GM18867 (cell line): Measurements from ENCODE around the gene CRMP1.

Source experiments
- ATAC-seq: cut with Tn5 transposase; IDR thresholded peaks from one replicate; pipeline ENCODE4 v1.9.1; 2021; ENCODE audit warnings: mild to moderate bottlenecking, moderate library complexity; ENCODE audit not compliant: unreplicated experiment

The CRMP1 gene

DNA sequence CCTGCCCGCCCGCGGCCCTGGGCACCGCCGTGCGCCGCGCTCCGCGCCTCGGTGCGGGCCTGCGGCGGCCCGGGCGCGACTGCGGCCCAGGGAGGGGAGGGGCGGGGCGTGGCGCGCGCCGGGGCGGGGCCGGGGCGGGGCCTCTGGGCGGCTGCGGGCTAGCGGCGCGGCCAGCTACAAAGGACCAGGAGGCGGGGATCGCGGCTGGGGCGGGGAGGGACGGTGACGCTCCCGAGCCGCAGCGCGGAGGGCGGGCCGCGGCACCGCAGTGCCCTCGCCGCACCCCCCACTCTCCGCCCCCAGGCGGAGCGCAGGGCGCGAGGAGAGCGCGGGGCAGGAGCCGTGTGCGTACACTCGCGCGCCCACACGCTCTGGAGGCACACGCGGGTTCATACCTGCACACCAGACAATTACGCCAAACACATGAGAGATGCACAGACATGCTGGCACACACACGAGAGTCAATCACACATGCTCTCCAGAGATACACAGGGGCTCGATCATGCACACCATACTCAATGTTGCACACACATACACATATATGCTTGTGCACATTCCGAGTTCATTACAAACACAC is at the start of gene CRMP1:
Gene CRMP1 (minus strand): TSS at position 83 of the 577 bp plus-strand sequence. CDS start 117 bp downstream, outside the sequence.
- ATAC-seq, result no peak

DNA sequence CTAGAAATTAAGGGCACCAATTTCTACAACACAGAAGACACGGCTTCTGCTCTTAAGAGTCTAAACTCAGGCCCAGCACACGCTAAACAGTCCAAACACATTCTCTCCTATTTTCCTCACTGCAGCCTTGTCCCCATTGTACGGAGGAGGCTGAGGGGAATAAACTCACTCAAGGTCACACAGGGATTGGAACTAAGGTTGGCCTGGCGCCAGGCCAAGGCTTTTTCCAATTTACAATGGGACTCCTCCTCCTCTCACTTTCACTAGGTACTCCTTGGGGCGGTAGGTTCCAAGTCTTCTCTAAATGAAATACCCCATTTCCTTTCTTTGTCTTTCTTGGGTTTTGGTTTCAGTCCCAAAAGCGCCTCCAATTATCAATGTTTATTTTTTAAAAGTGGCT is 48.7 kb upstream of the CRMP1 start:
- ATAC-seq, result no peak

DNA sequence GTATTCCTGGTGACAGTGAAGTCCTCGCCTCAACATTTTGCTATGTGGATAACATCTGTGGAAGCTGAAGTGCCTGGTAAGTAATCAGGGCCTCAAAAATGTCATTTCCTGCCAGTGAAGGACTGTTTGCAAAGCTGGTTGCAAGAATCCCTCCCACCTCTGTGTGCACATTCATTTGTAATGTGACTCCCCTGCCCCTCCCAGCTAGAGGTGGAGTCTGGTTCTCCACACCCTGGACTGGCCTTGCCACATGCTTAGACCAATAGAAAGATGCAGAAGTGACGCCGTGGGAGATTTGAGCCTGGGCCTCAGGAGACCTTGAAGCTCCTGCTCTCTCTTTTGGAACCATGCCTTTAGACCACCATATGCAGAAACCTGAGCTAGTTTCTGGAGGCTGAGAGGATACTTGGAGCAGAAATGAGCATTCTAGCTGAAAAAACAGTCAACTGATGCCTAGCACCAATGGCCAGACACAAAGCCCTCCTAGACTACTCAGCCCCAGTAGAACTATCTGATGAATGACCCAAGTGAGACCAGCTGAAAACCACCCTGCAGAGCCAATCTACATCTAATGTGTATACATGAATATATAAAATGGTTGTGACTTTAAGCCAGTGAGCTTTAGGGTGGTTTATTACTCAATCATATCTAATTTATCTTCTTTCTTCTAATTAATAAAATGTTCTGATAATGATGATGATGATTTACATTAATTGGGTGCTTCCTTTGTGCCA is 47.8 kb upstream of the CRMP1 start:
- ATAC-seq, result no peak

DNA sequence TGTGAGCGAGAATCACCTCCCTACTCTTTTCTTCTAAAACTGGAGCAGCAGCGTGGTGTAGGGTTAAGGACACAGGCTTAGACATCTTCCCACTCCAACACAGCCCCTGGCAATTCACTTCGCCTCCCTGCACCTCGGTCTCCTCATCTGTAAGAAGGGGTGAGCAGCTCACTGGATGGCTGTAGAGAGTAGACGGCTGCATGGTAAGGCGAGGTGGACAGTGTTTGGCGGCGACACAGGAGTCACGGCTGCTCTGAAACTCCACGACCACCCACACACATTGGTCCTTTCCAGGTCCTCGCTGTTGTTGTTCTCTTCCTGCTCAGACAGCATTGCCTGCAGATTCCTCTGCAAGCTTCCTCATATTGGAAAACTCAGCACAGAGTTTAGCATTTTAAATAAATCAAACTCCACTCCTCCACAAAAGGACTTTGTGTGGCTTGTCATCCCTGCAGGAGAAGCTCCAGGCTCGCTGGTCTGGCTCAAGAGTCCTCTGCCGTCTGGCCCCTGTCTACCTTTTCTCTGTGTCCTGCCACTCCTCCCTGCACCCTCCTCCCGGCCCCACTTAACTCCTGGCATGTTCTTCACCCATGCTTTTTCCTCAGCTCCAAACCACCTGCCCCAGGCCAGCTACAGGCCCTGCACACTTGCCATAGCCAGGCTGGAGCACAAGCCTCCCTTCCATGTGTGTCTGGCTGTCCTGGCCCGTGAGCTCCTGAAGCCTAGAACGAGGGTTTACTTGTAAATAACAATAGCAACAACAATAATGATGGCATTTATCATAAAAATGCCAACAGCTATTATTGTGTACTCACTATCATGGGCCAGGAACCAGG is 41.3 kb upstream of the CRMP1 start:
- ATAC-seq, result no peak

DNA sequence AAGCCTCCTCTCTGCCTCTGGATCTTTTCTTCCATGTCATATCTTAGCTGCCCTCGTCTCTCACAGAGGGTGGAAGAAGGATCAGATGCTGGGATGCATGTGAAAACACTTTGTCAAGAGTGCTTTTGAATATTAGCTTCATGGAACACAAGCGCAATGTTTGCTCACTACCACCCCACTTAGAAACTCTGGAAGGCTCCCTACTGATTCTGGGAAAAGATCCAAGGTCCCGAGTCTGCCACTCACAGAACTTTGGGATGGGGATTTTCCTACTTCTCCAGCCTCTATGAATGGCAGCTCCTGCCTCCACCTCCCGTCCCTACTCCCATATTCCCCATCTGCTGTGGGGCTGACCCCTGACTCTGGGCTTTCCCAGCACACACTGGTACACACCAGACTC is 40.2 kb upstream of the CRMP1 start:
- ATAC-seq, result no peak

DNA sequence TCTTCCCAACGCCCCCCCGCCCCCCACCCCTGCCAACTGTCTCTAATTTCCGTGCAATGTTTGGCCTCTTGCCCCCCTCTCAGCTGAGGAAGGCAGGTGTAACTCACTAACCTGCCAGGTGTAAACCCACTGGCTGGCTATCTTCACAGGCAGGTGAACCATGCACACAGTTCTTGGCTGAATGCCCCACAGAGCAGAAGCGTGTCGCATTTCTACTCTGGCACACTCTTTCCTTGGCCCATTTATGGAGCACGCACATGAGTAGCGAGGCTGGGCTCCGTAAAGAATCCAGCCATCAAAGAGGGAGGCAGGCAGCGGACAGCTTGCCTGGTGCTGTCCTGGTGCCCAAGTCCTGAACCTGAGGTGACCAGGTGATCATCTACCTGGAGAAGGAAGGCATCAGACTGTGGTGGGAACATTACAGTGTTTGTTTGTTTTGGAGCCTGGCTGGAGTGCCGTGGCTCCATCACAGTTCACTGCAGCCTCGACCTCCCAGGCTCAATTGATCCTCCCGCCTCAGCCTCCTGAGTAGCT is 39.2 kb upstream of the CRMP1 start:
- ATAC-seq, result no peak

DNA sequence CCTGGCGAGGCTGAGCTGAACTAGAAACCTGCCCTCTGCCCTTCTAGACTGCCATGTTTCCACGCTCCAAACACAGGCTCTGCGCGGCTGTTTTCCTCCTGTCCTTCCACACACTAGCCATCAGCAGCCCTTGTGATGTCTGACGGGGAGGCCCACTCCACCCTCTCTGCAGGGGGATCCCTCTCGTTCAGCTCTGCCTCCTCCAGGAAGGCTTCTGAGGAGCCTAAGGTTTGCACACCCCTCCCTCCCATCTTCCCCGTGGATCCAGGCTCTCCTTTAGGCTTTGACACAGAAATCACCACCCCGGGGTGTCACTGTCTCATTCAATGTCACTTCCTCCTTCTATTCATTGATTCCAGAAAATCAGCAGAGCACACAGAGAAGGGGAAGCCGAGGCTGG is 38.6 kb upstream of the CRMP1 start:
- ATAC-seq, result no peak

DNA sequence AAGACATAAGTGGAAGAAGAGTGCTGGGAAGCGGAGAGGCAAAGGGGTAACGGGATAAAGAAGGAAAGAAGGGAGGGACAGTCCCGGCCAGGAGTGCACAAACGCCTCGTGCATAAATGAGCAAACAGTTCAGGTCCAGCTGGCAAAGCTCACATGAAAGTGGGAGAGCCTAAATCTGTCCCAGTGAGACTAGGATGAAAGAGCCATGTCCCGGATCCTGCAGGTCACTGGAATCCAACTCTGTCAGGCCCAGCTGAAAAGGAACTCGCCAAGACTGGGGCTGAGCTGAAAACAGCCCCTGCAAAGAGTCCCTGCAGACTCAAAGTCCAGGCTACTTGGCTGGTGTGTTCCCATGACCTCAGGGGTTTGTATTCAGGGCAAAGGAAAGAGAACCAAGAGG is 38.0 kb upstream of the CRMP1 start:
- ATAC-seq, result no peak

DNA sequence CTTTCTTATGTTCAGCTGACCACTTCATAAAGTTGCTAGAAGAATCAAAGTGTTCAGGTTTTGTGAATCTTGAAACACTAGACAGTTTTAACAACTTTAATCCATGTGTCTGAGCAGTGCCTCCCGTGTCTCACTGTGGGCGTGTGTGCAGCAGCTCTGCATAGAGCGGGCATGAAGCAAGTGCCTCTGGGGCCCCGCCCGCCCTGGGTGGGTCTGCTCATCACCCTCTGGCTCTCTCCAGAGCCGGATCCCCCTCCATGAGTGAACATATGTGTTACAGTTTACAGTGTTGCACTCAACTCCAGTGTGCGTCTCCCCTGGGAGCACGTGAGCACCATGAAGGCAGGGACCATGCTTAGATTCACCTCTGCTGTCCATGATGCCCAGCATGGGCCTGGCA is 37.6 kb upstream of the CRMP1 start:
- no peak for ATAC-seq

DNA sequence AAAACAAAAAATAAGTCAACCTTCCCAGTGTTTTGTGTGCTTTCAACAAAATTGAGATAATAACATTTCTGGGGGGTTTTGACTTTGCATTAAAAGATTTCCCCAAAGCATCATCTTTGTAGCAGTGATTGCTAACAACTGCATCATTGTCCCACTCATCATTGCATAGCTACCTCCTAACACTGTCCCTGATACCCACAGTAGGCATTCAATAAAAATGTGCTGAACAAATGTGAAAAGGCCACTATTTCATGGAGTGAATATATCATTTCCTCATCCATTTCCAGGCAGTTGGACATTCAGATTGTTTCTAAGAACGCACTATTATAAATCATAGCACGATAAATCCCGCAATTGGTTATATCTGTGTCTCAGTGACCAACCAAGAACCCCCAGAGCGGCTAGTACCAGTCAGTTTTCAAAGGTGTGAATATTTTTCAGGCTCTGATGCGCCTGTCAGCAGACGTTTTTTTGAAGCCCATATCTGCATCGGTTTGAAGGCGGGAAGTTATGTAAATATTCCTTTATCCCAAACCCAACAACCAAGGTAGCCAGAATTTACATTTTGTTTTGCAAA is 36.0 kb upstream of the CRMP1 start:
- ATAC-seq, result no peak

DNA sequence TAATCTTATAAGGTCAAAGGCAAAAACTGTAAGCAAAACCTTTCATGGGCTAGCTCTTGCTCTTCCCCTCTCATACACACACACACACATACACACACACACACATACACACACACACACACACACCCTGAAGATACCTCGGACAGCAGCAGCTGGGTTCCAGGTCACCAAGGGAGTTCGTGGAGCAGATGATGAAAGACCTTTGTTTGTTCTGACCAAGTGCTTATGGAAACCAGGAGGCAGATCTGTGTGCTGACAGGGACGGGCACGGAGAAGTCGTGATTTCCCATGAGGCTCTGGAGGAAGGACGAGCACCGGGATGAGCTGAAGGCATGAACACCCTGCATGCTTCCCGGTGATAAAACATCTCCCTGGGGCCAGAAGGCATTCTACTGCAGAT is 35.4 kb upstream of the CRMP1 start:
- no peak for ATAC-seq

DNA sequence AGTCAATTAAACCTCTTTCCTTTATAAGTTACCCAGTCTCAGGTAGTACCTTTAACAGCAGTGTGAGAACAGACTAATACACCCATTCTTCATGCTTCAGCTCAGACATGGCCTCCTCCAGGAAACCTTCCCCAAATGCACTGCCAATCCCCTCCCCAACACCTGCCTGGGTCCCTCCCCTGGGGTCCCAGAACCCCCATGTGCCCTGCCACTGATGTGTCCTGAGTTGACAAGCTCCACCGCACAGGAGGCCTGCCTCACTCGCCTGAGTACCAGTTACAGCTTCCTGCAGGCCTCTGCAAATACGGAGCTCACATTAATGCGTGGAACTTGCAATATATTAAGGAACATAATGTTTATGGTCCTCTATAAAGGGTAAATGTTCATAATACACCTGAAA is 34.9 kb upstream of the CRMP1 start:
- no peak for ATAC-seq

DNA sequence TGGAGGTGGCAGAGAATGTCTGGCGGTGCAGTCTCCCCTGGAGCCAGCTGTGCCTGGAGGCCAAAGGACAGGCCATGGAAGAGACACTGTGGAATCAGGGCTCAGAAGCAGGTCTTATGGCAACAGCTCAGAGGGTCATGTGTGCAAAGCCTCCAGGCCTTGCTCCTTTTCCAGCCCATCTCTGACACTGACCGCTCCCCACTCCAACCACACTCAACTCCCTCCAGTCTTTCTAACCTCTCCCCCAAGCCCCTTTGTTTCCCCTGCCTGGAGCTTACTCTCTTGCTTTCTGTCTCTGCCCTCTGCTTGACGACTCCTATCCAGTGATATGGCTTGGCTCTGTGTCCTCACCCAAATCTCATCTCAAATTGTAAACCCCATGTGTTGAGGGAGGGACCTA is 34.2 kb upstream of the CRMP1 start:
- no peak for ATAC-seq

DNA sequence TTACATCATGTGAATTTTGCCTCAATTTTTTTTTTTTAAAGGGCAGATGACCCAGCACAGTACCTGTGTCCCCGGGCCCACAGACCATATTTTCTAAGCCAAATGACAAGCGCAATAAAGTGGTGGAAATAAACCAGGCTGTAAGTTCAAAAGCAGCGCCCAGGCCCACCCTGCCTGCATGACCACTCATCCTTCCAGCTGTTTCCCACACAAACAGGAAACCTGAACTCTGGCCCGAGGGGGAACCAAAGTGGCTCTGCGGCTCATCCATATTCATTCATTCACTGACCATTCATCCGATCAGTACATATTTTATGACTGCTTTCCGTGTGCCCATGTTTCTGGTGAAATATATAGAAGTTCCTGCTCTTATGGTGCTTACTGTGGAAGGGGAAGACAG is 33.7 kb upstream of the CRMP1 start:
- no peak for ATAC-seq

DNA sequence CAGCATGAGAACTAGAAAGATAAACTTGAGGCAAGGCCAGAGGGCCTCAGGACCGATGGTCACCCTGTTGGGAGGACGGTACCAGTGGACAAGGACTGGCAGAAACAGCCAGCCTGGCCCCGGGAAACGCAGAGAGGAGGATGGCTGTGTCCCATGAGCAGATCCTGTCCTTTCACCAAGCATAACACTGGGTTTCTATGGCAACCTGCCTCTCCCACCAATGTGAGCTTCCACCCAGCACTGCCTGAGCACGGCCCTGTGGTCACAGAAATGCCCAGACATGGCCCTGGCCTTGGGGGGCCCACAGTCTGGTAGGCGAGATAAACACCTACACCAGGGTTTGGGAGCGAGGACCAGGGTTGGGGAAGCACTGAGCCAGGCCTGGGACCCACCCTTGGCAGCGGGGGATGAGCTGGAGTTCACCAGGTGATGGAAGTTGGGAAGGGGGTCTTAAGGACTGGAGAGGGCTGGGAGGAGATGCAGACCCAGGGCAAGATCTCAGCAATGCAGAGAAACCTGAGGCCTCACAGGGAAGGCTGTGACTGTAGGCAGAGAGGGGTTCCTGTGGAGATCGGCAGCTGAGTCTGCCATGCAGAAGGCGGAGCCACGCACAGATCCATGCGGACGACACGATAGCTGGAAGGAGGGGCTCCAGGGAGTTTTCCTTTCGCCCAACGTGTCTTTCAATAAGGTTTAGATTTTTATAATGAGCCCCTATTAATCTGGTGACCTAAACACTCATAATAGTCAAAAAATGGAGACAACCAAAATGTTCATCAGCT is 32.7 kb upstream of the CRMP1 start:
- ATAC-seq, result no peak

DNA sequence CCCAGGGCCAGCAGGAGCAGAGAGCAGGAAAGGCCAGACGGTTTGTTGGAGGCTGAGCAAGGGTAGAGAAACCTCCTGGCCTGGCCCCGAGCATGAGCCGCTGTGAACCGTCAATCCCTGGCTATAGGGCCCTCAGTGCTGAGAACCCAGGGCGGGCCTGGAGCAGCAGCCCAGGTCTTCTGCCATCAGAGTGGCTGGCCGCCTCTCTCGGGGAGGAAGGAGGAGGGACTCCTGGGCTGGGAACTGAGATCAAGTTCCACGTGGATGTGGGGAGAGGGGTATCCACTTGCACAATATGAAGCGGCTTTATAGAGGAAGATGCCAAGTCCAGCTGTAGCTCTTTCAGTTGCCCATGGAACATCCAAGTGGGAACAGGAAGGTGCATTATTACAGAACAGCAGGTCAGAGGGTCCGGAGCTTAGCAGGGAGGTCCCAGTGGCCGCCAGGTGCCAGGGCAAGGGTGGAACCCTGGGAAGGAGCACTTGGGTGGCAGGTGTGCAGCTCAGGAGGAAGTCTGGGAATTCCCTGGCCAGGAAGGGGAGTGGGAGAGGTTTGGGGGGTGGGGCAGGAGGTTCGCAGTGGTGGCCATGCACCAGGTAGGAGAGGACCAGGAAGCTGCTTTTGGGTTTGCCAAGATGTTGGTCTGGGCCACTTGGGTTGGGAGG is 31.7 kb upstream of the CRMP1 start:
- no peak for ATAC-seq

DNA sequence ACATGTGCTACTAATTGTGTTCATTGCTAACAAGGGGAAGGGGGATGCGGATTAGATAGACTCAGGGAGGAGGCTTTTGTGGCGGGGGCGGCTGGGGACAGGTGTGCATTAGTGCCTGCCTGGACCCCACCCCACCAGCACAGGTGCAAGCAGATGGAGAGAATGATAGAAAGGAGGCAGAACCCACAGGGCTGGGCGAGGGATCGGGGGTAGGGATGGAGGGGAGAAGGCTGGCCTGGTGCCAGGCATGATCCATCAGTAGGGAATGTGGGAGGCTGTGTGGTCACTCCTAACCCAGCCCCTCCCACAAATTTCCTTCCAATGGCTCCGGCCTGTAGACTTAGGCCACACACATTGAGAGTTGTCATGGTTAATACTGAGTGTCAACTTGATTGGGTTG is 30.5 kb upstream of the CRMP1 start:
- ATAC-seq, result no peak

DNA sequence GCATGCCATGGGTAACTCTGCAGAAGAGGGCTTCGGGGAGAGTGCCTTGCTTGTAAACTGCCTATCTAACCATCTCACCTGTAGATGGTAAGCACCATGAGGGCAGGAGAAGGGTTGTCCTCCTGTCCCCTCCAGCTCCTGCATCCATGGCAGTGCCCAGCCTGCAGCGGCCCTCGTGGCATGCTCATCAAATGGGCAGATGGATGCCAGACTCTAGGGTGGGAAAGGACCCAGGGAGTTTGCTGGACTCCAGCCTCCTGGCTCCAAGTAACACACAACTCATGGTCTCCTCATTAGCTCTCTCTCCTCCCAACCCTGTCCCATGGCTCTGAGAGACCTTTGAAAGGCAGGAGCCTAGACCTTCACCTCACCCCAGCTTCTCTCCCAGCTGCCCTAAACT is 29.7 kb upstream of the CRMP1 start:
- no peak for ATAC-seq

DNA sequence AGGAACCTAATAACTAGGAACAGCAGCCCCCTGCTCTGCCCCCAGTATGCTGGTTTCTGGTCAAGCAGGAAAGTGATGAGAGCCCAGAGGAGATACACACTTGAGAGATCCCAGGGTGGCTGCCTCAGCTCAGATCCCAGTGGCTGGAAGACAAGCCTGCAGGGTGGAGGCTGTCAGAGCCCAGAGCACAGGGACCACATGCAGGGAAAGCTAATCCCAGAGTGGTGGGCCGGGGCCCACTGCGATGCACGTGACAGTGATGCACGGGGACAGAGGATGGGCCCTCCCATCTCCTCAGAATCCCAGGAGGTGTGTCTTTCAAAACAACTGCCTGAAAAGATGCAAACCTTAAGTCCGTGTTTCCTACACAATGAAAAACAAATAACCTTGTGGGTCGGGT is 29.1 kb upstream of the CRMP1 start:
- ATAC-seq, result no peak
